Measurements from ENCODE around the gene SYMPK.

DNA sequence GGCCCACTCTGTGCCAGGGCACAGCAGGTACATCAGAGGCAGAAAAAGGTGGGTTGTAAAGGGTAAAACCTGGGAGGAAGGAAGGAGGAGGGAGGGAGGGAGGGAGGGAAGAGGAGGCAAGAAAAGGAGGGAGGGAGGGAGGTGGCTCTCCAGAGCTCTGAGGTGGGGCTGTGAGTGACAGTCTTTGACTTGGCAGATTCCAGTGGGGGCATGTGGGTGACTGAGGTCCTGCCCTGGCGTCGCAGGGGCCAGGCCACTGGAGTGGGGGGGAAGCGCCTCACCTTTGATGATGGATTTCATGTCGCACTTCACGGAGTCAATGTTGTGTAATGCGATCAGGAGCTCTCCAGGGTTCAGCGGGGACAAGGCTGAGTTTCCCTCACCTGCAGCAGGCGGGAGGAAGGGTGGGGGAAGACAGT is 41.8 kb downstream of the SYMPK start:
- TF ChIP-seq, protein P1, sequence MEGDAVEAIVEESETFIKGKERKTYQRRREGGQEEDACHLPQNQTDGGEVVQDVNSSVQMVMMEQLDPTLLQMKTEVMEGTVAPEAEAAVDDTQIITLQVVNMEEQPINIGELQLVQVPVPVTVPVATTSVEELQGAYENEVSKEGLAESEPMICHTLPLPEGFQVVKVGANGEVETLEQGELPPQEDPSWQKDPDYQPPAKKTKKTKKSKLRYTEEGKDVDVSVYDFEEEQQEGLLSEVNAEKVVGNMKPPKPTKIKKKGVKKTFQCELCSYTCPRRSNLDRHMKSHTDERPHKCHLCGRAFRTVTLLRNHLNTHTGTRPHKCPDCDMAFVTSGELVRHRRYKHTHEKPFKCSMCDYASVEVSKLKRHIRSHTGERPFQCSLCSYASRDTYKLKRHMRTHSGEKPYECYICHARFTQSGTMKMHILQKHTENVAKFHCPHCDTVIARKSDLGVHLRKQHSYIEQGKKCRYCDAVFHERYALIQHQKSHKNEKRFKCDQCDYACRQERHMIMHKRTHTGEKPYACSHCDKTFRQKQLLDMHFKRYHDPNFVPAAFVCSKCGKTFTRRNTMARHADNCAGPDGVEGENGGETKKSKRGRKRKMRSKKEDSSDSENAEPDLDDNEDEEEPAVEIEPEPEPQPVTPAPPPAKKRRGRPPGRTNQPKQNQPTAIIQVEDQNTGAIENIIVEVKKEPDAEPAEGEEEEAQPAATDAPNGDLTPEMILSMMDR (IDR thresholded peaks at IDR 0.05): no peak
- no peak for TF ChIP-seq POLR2A (IDR thresholded peaks at IDR 0.05)
